ENCODE results near the gene TEX44. TPM values are rescaled to one million over a fixed set of nuclear protein-coding genes. Genes with fewer than 3 reads are reported as not detected.

Gene TEX44
- not detected for total RNA-seq

DNA sequence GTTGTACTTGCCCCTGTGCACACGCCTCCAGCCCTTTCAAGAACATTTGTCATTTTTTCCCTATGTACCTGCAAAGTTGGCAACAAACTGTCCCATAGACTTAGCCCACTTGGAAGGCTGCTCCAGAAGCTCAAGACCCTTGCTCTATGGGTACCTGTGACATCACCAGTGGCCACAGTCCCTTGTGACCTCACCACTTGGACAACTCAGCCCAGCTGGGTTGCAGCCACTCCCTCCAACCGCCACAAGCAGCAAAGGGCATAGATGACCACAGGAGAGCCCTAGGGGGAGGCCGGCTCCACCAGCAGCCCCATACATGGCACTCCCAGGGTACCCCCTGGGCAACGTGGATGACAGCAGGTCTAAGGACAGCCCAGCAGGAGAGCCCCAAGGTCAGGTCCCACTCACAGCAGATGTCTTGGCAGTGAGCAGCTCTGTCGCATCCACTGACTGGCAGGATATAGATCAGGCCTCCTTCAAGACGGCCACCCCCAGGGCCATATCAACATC lies at the start of gene TEX44:
Gene TEX44 (plus strand): TSS at position 229 of the 510 bp plus-strand sequence. CDS start 88 bp downstream, at position 317.
- Histone ChIP-seq H3K36me3 (no peaks in the 10 kb centered on the region), H3K27me3 (no peaks in the 10 kb centered on the region), H3K27ac (no peak within 1 kb of the TSS), H3K4me1 (peaks cover 24% of the 10 kb centered on the region), H3K9me3 (no peaks in the 10 kb centered on the region), H3K4me3 (no peak within 1 kb of the TSS)
- 70% methylated on average over 2 of the region's 6 CpGs for WGBS
- TF ChIP-seq POLR2A (IDR thresholded peaks at IDR 0.05) (no peak), EP300 (IDR thresholded peaks at IDR 0.05) (no peak), POLR2AphosphoS5 (IDR thresholded peaks at IDR 0.05) (no peak)
- TF ChIP-seq, protein P1, sequence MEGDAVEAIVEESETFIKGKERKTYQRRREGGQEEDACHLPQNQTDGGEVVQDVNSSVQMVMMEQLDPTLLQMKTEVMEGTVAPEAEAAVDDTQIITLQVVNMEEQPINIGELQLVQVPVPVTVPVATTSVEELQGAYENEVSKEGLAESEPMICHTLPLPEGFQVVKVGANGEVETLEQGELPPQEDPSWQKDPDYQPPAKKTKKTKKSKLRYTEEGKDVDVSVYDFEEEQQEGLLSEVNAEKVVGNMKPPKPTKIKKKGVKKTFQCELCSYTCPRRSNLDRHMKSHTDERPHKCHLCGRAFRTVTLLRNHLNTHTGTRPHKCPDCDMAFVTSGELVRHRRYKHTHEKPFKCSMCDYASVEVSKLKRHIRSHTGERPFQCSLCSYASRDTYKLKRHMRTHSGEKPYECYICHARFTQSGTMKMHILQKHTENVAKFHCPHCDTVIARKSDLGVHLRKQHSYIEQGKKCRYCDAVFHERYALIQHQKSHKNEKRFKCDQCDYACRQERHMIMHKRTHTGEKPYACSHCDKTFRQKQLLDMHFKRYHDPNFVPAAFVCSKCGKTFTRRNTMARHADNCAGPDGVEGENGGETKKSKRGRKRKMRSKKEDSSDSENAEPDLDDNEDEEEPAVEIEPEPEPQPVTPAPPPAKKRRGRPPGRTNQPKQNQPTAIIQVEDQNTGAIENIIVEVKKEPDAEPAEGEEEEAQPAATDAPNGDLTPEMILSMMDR (IDR thresholded peaks at IDR 0.05): no peak
- DNase-seq (ENCODE audit: low spot score in 2 of 2): no peak

DNA sequence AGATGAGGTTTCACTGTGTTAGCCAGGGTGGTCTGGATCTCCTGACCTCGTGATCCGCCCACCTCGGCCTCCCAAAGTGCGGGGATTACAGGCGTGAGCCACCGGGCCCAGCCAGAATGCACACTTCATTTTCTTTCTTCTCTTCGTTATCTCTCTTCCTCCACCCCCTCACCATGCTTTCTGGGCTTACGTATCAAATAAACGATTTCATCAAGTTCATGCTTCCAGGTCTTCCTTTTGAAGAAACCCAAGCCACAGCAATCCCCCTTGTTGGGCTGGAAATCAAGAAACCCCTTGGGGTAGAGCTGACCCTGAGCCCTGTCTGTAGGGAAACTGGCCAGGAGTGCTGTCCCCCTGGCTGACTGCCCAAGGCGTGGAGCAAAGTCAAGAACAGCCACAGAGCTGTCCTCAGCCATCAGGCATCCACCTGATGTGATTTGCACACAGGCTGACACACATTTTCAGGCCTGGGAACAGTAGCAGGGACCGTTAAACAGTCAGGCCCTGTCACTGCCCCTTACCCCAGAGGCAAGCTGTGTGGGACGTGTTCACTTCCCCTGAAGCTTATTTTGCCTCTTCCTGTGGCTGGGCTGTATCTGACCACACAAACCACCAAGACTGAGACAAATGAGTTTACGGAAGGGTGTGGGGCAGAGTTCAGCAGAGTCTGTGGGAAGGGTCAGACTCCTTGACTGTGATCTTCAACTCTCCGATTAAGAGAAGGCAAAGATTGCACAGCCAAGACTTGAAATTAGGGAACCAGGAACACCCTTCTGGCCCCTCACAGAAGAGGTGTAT lies 47.4 kb upstream of the TEX44 start:
- 68% methylated on average over 14 of the region's 14 CpGs for WGBS
- Histone ChIP-seq H3K27me3 (no peaks in the 10 kb centered on the region), H3K9me3 (no peaks in the 10 kb centered on the region), H3K4me3 (no peak overlapping the region), H3K36me3 (no peaks in the 10 kb centered on the region), H3K27ac (no peak overlapping the region), H3K4me1 (peaks cover 16% of the 10 kb centered on the region)
- TF ChIP-seq POLR2AphosphoS5 (IDR thresholded peaks at IDR 0.05) (no peak), POLR2A (IDR thresholded peaks at IDR 0.05) (no peak)
- TF ChIP-seq, protein P1 (IDR thresholded peaks at IDR 0.05): no peak
- DNase-seq (ENCODE audit: low spot score in 2 of 2): no peak

DNA sequence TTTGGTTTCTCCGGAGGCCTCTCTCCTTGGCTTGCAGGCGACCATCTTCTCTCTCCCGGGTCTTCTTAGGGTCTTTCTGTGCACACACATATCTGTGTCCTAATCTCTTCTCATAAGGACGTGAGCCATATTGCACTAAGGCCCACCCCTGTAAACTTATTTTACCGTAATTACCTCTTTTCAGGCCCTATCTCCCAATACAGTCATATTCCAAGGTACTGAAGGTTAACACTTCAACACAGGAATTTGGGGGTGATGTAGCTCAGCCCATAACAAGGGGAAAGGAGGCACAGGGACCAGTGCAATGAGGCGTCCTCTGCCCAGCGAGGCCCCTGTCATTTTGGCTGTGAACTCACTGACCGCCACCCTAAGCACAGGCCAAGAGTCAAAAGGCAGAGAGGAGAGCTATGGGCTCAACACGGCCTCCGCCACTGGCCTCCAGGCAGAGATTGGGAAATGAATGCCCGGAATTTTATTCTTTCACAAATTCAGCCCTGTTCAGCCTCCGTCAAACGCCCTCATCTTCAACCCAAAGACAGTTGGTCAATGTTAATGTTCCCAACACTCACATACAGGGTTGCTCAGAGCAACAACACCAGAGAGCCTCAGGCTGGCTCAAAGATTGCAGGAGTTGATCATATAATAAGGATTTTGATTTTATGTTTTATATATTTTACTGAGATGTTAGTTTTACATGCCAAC lies 46.5 kb upstream of the TEX44 start:
- Histone ChIP-seq H3K4me1 (peaks cover 16% of the 10 kb centered on the region), H3K9me3 (no peaks in the 10 kb centered on the region), H3K36me3 (no peaks in the 10 kb centered on the region), H3K27ac (no peak overlapping the region), H3K4me3 (no peak overlapping the region), H3K27me3 (no peaks in the 10 kb centered on the region)
- TF ChIP-seq, protein P1 (IDR thresholded peaks at IDR 0.05): no peak
- no peak for TF ChIP-seq POLR2A (IDR thresholded peaks at IDR 0.05)
- TF ChIP-seq POLR2AphosphoS5 (IDR thresholded peaks at IDR 0.05): no peak
- TF ChIP-seq EP300 (IDR thresholded peaks at IDR 0.05): no peak
- no peak for DNase-seq (ENCODE audit: low spot score in 2 of 2)
- WGBS: 87% methylated on average over 13 of the region's 13 CpGs

DNA sequence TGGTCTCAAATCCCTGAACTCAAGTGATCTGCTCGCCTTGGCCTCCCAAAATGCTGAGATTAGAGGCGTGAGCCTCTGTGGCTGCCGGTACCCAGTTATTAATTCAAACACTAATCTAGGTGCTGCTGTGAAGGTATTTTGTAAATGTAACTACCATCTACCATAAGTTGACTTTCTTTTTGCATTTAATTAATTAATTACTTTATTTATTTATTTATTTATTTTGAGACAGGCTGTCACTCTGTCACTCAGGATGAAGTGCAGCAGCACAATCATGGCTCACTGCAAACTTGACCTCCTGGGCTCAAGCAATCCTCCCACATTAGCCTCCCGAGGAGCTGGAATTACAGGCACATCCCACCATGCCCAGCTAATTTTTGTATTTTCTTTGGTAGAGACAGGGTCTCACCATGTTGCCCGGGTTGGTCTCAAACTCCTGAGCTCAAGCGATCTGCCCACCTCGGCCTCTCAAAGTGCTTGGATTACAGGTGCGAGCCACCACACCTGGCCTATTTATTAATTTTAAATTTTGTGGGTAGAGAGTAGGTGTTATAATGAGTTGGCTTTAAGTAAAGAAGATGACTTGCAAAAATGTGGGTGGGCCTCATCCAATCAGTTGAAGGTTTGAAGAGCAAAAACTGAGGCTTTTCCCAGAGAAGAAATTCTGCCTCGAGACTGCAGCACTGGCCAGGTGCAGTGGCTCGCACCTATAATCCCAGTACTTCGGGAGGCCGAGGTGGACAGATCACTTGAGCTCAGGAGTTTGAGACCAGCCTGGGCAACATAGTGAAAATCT lies 45.2 kb upstream of the TEX44 start:
- Histone ChIP-seq H3K4me1 (peaks cover 7% of the 10 kb centered on the region), H3K4me3 (no peak overlapping the region), H3K27ac (no peak overlapping the region), H3K9me3 (no peaks in the 10 kb centered on the region), H3K36me3 (no peaks in the 10 kb centered on the region), H3K27me3 (no peaks in the 10 kb centered on the region)
- TF ChIP-seq POLR2AphosphoS5 (IDR thresholded peaks at IDR 0.05): no peak
- TF ChIP-seq, protein P1 (IDR thresholded peaks at IDR 0.05): no peak
- no peak for TF ChIP-seq POLR2A (IDR thresholded peaks at IDR 0.05)
- TF ChIP-seq EP300 (IDR thresholded peaks at IDR 0.05): no peak
- no peak for DNase-seq (ENCODE audit: low spot score in 2 of 2)
- WGBS: 98% methylated on average over 12 of the region's 12 CpGs

All from suprapubic skin (tissue), 4 donors.